C4-2B (cell line): ENCODE data around the gene F13A1.

Source experiments
- H3K27ac ChIP-seq: fragments of 450-650 bp; 2 replicates; pipeline ENCODE4 v1.5.1; 2017
- ZFX ChIP-seq: fragments of 450-650 bp; IDR thresholded peaks from 2 replicates; pipeline ENCODE4 v1.6.1; 2017
- TF ChIP-seq, protein P1 (sequence below): fragments of 450-650 bp; conservative IDR thresholded peaks from 2 replicates; pipeline ENCODE4 v1.5.1; 2017; ENCODE audit warnings: mild to moderate bottlenecking

The F13A1 gene

DNA sequence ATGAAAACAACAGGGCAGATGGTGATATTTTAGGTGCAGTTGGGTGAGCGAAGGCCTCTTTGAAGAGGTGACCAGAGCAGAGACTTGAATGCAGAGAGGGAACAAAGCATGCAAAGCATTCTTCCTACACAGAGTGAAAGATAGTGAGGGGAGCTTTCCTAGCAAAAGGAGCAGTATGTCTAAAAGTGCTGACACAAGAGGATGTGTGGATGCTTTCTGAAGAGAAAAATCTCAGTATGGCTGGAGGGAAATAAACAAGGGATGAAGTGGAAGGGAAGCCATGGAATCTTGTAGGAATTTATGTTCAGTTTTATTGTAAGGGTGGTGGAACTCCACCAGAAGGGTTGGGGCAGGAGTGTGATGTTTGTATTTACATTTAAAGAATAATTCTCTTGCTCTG, 128.6 kb downstream of the F13A1 start:
- no peak for TF ChIP-seq ZFX
- TF ChIP-seq, protein P1, sequence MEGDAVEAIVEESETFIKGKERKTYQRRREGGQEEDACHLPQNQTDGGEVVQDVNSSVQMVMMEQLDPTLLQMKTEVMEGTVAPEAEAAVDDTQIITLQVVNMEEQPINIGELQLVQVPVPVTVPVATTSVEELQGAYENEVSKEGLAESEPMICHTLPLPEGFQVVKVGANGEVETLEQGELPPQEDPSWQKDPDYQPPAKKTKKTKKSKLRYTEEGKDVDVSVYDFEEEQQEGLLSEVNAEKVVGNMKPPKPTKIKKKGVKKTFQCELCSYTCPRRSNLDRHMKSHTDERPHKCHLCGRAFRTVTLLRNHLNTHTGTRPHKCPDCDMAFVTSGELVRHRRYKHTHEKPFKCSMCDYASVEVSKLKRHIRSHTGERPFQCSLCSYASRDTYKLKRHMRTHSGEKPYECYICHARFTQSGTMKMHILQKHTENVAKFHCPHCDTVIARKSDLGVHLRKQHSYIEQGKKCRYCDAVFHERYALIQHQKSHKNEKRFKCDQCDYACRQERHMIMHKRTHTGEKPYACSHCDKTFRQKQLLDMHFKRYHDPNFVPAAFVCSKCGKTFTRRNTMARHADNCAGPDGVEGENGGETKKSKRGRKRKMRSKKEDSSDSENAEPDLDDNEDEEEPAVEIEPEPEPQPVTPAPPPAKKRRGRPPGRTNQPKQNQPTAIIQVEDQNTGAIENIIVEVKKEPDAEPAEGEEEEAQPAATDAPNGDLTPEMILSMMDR, result no peak
- no peak overlapping the region for H3K27ac ChIP-seq

DNA sequence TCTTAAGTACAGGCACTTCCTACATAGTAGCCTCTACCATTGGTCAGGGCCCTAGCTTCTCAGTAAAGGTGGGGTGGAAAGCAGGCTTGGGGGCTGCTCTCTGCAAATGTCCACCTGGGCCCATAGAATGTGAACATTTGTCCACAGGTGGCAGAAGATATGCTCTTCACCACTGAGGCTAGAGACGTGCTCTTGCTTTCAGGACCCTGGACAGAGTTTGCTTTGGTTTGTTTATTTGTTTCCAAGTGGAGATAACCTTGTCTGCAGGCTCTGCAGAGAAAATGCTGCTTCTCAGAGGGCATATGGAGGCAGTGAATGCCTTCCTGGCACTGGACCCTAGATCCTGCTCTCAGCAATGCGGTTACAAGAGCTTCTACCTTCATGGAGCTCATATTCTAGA, 129.0 kb downstream of the F13A1 start:
- H3K27ac ChIP-seq, result no peak overlapping the region
- no peak for TF ChIP-seq ZFX

DNA sequence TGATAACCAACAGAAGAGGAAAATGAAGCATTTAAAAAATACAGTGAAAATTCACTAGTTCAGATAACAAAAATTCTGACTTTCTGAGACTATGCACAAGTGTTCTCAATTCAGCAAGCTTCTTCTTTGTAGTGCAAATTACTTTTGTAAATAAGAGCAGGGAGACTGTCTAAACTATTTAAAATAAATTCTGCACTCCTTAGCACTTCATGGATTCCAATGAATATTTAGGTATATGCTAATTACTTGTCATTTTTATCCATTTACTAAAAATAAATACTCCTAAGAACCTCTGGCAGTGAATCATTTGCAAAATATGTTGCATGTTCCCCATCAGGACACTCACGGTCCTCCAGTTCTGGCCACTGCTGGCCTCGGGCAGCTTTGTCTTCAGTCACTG, 139.8 kb downstream of the F13A1 start:
- TF ChIP-seq, protein P1, result no peak
- TF ChIP-seq ZFX, result no peak
- no peak overlapping the region for H3K27ac ChIP-seq

DNA sequence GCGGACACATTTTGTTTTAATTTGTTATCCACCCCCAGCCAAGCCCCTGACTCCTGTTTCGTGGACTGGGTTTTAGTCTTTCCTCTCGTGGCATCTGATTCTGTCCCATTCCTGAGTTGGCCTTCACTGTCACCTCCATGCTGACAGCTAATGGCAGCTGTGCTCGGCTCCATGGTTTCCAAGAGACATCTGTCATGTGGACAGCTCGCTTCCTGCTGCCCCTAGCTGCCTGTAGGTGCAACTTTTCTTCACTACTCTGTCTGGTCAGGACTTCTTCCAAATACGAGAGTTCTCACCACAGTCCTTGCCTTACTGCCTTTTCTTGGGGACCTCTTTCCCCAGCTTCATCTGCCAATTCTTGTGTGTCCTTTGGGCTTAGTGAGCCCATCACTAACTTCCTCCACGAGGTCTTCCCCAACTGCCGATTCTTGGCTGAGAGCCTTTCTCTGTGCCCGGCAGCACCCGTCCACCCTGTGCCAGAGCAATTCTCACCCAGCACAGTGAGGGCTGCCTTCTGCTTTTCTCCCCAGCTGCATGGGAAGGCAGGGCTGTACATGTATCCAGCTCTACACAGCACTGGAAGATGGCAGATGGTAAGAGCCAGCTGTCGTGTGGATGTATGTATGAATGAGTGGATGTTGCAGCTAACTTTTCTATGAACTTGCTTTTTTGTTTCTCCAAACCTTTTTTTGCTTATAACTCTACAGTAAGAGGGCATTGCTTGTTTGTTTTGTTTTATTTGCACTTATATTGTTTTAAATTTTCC, 140.4 kb downstream of the F13A1 start:
- H3K27ac ChIP-seq, result no peak overlapping the region
- TF ChIP-seq, protein P1, result no peak
- TF ChIP-seq ZFX, result no peak

DNA sequence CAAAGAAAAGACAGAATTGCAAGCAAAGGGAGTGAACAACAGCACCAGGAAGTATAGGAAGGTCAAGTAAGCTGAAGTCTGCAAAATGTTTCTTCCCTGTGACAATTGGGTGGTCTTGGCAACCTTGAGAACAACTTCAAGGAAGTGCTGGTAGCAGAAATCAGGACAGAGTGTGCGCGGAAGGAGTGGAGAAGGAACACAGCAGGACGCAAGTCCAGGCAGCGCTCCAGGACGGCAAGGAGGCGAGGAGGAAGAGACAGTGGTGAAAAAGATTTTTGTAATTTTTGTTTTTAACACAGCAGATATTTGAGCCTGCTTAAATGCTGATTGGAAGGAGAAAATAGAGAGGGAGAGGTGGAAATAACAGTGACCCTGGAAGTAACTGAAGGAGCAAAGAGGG, 141.7 kb downstream of the F13A1 start:
- H3K27ac ChIP-seq, result no peak overlapping the region; the same call in 1 of the 2 replicates
- no peak for TF ChIP-seq ZFX
- TF ChIP-seq, protein P1, result no peak

DNA sequence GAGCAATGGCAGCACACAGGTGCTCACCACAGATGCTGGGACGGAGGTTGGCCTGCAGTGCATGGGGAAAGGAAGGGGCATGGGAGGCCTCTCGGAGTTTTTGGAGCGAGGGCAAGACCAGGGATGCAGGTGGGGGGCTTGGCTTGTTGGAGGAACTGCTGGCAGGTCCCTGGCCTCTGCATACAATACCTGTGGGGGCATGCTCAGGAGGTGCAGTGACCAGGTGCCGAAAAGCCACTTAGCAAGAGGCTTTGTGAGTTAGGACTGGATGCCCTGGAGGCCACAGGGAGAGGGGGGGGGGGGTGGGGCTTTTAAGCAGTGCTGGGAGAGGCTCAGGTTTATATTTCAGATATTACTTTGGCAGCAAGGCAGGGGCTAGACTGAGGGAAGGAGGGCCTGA, 142.7 kb downstream of the F13A1 start:
- no peak overlapping the region for H3K27ac ChIP-seq
- TF ChIP-seq ZFX, result no peak
- TF ChIP-seq, protein P1, result no peak

DNA sequence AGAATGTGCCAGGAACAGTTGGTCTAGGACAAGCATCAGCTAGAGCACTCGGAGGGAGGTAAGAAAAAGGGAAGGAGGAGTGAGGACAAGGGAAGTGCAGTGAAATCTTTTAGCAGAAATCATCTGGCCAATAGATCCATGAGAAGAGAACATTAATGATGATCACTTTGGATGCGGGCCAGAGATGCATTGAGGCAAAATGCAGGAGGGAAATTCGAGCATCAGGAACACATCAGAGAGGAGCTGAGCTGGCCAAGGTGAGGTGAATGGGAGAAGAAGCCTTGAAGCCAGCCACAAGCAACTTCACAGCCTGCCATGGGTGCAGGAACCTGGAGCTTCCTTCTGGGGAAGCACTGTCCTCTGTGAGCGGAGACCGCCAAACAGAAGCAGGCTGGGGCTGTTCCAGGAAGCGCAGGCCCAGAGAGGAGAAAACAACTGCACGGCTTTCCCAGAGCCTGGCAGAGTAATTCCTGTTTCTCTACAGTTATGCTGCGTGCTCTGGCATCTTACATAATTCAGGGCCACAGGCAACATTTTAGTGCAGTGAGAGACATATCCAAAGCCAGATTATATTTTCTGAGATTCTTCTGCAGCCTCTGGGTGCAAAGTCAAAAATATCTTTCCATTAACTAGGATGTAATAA, 143.8 kb downstream of the F13A1 start:
- H3K27ac ChIP-seq, result no peak overlapping the region
- no peak for TF ChIP-seq ZFX
- TF ChIP-seq, protein P1, result no peak
